ENCODE measurements around the gene MT1B.
A peak's percentile ranks its signal among the peaks of the same experiment; 100 is the strongest.

The MT1B gene

DNA sequence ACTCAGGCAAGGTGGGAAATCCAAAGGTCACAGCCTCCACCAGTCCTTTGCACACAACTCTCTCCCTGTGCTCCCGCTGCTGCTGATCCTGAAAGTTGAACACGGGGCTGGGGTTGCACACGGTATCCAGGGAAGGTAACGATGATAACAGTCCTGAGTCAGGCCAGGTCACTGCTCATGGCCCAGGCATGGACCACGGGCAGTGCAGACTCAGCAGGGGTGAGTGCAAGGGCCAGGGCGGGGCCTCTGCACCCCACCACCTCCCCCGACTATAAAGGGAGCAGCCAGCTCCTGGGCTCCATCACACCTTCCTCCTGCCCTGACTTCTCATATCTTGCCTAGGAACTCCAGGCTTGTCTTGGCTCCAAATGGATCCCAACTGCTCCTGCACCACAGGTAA, at the start of gene MT1B:
TSS of gene MT1B (plus strand) at position 301 of the 400 bp plus-strand sequence. CDS start at position 369, 68 bp downstream.
- no peak for DNase-seq

DNA sequence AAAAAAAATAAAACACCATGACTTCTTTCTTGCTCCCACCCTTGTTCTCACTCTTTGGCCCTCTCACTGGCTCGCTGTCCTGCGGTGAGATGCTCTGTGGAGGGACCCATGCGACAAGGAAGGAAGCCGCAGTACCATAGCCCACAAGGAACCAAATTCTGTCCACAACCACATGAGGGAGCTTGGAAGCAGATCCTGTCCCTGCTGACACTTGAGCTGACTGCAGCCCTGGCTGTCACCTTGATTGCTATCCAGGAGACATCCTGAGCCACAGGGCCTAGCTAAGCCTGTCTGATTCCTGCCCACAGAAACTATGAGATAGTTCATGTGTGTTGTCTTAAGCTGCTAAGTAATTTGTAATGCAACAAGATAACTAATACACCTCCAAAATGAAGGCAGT, 48.1 kb upstream of the MT1B start:
- peak; percentile 71 for DNase-seq

DNA sequence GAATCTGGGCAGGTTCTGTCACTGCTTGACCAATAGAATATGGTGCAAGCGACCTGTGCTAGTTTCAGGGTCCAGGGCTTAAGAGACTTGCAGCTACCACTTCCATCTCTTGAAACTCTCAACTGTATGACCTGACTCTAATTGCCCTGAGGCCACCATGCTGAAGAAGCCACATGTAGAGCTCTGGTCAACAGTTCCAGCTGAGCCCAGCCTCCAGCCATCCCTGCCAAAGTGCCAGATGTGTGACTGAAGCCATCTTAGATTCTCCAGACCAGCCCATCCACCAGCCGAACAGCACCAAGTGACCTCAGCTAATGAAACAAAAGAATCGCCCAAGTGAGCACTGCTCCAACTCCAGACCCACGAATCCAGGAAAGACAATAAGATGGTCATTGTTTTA, 46.7 kb upstream of the MT1B start:
- no peak for DNase-seq

DNA sequence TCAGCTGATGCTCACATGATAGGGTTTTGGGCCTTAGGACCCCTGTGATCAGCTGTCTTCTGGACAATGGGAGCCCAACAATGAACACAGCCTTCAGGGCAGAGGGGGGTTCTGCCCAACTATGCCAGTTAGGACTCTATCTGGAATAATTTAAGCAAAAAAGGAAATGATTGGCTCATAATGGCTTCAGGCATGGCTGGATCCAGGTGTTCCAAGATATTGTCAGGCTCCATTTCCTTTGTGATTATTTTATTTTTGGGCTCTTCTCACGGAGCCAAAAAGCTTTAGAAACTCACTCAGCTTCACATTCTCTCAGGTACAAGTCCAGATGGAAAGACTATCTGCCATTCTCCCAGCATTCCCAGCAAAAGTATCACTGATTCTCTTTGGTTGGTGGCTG, 46.2 kb upstream of the MT1B start:
- DNase-seq = no peak

DNA sequence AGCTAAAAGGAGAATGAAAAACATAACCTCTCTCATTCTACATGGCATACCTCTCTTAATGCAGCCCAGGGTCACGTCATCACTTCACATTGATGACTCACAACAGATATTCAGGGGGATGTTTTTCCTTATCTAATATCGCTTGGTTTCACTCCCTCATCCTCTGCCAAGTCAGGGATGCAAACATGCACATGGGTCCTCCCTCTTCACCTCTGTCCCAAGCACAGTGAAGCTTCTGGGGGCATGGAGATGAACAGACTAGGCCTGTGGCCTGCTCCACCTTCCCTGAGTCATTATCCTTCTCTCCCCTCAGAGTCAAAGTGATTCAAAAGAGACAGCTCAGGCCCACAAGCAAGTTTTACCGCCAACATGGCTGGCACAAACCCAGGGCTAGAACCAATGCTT, 45.6 kb upstream of the MT1B start:
- no peak for DNase-seq

DNA sequence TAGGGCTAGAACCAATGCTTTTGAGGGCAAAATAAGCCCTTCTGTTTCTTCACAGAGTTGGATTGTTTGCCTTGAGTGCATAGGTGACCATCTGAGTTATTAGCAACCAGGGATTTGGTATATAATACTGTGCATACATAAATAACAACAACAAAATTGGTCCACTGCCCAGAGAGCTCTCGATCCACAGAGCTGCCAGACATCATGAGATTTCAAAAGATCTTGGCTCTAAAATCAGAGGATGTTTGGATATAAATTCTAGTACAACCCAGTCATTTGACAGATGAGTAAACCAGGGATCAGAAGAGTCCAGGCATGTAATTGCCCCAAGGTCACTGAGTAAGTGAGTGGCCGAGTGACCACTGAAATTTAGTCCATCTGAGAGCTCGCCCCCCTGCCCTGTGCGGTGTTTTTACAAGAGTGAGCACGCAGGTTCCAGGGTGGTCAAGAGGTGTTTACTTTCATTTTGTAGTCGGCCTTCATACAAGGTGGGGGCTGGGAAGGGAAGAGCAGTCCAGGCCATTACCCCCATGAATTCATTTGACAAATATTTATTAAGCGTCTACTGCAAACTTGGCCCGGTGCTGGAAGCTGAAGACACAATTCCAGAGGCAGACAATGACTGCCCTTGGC, 45.1 kb upstream of the MT1B start:
- no peak for DNase-seq

DNA sequence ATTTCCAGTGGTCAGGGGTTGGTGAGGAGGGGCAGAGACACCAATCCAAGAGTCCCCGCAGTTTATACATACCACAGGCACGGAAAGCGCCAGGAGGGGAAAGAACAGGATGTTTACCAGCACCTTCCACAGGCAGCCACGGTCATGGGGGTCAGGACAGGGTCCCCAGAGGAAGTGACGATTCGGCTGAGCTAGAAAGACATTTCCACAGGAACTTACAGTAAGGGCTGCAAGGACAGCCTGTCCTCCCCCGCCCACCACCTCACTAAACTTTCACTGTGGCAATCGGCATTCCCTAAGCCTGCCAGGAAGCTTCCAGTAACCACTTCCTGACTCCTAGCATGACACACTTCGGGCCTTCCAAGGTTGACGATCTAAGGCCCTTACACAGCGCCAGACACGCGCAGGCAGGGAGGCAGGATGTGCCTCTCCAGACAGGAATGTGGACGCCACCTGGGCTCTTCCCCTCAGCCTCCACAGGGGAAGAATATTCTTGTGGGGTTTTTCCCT, 44.5 kb upstream of the MT1B start:
- DNase-seq = no peak

DNA sequence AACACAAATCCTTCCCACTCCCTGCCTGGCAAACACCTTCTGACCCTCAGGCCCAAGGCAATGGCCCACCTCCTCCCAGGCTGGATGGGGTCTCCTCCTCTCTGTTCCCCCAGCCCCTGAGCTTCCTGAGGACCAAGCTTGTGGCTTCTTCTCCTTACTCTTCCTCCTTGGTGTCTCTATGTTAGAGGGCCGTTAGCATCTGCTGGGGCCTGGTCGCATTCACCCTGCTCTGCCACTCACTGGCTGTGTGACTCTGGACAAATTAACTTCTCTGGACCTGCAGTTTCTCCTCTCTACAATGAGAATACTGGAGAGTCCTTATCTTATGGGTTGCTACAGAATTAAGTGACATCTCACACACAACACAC, 44.0 kb upstream of the MT1B start:
- no peak for DNase-seq

DNA sequence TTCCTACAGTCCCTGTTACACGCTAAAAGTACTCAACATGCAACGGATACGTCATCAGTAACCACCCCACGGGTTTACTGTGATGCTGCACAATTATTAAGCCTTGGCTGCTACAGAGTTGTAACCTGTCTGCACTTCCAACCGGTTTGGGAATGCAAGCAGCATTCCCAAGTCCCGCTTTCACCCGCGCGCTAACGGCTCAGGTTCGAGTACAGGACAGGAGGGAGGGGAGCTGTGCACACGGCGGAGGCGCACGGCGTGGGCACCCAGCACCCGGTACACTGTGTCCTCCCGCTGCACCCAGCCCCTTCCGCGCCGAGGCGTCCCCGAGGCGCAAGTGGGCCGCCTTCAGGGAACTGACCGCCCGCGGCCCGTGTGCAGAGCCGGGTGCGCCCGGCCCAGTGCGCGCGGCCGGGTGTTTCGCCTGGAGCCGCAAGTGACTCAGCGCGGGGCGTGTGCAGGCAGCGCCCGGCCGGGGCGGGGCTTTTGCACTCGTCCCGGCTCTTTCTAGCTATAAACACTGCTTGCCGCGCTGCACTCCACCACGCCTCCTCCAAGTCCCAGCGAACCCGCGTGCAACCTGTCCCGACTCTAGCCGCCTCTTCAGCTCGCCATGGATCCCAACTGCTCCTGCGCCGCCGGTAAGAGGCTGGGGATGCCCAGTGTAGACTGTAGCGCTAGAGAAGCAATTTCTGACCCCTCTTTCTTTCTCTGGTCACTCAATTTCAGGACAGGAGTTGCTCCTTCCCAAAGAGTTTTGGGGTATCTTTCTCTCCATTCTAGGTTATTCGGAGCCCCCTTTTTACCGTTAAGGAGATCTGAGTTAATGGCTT, 43.4 kb upstream of the MT1B start, which contains the start of gene MT2A:
TSS of gene MT2A (plus strand) at position 542 of the 833 bp plus-strand sequence. CDS start at position 614, 72 bp downstream.
- DNase-seq = peak; percentile 94

DNA sequence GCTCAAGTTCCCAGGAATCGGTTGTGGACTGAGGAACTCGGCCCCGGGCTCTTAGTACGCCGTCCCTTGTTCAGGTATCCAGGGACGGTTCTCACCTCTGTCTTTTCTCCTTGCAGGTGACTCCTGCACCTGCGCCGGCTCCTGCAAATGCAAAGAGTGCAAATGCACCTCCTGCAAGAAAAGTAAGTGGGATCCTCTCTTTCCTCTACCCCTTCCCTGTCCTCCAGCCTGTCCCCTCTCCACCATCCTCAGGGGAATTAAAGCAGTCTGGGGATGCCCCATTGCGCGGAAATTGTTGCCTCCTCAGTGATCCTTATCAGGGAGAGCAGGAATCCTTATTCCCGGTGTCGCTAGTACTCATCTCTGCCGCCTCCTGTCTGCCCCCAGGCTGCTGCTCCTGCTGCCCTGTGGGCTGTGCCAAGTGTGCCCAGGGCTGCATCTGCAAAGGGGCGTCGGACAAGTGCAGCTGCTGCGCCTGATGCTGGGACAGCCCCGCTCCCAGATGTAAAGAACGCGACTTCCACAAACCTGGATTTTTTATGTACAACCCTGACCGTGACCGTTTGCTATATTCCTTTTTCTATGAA, 42.7 kb upstream of the MT1B start:
- DNase-seq = no peak

DNA sequence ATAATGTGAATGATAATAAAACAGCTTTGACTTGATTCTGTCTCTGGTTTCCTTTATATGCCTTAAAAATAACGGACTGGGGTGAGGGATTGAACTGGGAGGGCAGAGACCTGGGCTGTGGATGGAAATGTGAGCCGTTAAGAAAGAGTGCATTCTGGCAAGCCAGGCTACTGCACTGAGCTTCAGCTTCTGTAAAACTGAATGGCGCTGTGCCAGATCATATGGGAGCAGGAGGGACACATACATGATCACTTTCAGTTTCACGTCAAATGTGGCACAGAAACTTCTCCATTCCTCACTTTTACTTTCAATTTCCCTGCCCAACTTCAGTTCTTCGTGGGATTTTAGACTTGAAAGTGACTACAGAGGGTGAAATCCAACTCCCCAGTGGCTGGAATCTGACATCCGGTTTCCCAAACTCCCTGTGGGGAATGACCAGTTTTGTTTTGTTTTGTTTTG, 42.2 kb upstream of the MT1B start:
- DNase-seq = peak; percentile 76

DNA sequence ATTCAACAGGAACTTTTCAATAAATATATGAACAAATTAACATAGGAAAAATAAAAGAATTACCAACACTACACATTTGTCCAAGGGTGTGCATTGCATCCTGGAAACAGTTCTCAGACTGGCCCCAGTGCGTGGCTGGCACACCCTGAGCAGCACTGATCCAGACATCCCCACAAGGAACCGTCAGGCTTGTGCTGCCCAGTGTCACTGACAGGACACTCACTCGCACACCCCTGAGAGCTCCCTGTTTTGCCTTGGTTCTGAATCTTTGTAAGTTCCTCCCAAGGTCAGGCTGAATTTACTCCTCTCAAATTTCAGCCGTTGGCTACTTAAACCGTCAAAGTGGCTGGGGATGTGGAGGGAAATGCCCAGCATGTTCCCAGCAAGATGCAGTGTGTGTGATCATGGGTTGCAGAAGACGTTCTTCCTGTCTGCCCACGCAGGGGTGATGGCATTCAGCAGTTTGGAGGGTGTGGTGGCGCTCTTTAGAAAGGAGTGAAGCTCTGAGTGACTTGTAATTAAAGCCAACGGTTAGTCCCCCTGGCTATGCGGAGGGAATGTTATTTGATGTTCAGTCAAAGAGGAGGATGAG, 41.6 kb upstream of the MT1B start:
- peak; percentile 59 for DNase-seq

DNA sequence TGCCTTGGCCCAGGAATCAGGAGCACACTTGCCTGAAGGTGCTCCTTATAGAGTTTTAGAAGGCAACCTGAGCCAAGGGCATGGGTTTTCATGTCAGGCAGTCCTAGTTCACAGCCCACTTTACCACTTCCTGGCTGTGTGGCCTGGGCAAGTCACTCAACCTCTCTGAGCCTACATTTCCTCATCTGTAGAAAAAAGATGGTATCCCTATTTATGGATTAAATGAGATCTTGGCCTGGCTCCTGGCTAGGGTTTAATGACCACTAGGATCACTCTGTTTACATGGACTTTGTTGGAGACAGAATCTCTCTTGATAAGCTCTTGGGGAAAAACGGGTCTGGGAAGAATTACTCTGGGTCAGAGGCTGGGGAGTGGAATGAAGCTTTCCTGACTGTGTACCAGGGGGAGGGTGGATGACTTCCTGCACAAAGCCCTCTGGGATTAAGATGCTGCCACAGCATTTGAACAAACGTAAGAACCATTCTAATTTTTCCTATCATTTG, 41.0 kb upstream of the MT1B start:
- DNase-seq = no peak

DNA sequence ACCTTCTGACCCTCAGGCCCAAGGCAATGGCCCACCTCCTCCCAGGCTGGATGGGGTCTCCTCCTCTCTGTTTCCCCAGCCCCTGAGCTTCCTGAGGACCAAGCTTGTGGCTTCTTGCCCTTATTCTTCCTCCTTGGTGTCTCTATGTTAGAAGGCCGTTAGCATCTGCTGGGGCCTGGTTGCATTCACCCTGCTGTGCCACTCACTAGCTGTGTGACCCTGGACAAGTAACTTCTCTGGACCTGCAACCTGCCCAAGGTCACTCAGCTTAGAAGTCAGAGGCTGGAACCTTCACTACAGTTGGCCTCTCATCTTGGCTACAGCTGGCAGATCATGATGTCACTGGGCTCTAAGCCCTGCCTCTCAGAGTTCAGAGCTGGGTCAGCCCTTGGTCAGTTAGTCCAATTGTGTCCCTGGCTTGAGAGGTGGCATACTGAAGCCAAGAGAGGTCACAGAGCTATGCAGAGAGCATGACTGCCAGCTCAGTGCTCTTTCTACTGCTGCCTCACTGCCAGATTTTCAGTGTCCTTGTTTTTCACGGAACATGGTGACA, 40.3 kb upstream of the MT1B start:
- peak; percentile 40 for DNase-seq

DNA sequence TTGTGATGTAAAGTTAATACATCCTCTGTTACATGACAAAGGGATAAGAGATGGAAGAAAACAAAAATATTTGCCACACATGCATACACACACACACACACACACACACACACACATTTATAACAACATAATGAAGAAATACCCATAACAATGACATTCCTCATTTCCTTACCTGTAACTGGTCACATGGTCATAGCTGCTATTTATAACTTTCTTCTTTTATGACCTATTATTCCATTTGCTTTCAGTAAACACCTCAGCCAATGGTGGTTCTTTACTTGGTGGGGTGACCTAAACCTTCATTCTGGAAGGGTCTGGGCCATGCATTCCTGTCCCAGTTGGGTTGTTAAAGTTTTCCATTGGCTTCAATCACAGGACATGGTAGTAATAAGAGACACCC, 38.0 kb upstream of the MT1B start:
- DNase-seq = no peak

DNA sequence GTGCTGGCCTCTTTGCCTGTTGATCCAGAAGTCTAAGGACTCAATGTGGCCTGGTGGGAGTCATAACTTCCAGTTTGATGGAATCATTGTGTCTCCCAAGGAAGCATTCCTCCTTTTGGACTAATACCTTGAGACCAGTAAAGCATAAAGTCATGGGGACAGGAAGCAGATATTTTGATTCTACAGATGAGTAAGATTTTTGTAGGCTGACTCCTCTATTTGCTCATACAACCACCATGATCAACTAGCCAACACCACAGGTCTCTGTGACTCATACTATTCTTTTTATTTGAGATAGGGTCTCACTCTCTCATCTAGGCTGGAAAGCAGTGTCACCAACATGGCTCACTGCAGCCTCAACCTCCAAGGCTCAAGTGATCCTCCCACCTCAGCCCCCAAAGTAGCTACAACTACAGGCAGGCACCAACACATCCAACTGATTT, 37.1 kb upstream of the MT1B start:
- DNase-seq = no peak

DNA sequence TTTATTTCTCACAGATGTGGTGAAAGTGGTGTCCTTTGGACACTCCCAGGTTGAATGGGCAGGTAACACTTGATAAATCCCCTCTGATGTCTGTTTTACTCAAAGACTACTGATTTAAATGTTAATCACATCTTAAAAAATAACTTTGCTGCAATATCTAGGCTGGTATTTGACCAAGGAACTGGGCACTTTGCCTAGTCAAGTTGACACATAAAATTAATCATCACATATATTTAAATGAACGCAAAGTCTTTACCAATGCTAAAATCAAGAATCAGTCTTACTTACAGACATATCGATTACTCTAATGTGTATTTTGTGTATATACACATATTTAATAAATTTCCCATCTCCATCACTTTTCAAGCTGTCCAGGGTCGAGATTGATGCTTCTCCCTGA, 36.3 kb upstream of the MT1B start:
- DNase-seq = no peak

DNA sequence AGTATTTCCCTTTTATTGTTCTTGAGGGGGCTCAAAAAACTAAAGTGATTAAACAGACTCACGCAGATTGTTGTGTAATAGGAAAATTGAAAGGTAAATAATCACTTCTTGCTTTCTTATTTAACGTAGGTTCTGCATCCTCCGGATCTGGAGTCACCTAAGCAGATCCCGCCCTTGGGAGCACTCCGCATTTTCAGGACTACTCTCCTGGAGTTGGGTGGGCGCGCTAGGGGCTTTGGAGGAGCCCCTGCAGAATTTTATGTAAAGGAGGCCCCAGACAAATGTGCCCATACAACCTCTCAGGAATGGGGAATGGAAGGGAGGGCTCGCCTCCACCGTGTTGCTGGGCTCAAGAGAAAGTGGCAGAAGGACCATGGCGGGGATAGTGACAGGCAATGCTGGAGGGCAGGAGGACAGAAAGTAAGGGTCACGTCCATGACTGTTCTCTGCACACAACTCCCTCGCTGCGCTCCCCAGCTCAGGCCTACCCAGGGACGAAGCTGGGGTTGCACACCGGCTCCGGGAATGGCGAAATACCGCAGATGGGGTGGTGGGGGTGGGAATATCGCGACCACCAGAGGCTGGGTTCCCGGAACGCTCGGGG, 35.0 kb upstream of the MT1B start:
- DNase-seq = no peak

DNA sequence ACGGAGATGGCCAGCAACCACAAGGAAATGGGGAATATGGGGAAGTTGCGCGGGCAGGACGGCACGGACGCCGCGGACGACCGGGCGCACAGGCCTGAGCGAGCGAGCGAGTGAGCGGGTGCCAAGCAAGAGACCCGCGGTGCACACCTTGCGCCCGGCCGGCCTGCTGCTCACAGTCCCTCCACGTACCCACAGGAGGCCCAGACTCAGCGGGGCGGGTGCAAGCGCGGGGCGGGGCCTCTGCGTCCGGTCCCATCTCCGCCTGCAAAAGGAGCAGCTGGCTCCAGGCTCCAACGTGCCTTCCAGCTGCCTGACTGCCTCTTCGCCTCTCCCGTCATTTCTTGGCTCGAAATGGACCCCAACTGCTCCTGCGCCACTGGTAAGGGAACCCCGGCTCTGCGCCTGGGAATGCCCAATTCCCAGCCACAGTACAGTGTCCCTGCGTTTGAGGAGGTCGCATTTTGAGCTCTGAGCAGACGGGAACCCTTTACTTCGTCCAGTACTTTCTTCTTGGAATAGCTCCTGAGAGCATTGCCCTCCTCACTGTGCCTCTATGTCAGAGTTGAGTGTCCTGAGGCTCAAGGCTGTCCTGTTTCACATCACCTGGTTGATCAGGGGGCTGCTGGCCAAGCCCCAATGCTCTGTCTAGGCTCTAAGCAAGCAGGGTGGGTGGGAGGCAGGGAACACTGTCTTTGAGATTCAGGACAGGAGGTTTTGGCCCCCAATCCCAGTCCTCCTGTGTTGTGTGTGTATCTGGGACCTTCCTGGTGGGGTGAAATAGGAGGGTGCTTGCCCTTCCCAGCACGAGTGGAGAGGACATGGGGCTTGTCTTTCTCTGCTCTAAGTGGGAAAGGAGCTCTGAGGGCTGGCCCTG, 34.2 kb upstream of the MT1B start:
- DNase-seq = no peak

DNA sequence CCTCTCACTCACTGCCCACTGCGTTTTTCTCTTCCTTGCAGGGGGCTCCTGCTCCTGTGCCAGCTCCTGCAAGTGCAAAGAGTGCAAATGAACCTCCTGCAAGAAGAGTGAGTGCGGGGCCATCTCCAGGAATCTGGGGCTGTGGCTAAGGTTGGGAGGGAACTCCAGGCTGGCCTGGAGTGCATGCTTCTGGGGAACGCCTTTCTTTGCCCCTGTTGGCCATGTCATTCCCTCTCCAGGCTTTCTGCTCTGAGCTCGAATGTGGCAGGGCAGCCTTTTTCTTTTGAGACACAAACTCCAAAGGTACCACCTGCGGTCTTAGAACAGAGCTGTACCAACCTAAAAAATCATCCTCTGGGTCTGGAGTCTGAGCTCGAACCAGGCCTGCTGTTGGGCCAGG, 33.5 kb upstream of the MT1B start:
- DNase-seq = no peak

DNA sequence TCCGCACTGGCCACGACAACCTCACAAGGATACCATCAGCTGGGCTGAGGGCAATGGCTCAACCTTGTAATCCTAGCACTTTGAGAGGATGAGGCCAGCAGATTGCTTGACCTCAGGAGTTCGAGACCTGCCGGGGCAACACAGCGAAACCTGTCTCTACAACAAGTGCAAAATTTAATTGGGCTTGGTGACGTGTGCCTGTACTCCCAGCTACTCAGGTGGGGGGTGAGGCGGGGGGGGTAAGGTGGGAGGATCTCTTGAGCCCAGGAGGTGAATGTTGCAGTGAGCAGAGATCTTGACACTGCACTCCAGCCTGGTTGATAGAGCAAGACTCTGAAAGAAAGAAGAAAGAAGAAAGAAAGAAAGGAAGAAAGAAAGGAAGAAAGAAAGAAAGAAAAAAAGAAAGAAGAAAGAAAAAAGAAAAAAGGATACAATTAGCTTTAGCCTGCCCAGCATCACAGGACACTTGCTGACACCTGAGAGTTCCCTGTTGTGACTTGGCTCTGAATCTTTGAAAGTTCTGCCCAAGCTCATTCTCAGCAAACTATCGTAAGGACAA, 31.3 kb upstream of the MT1B start:
- DNase-seq = no peak
